Fibroblast of pulmonary artery (primary cell): ENCODE measurements around the gene LAMA5.

ENCODE experiments used
- DNase-seq: peaks from one replicate; pipeline ENCODE4 v3.0.0-alpha.2; 2010; ENCODE audit warnings: low read depth
- H3K4me3 ChIP-seq: replicated peaks from 2 replicates; pipeline ENCODE4 v1.5.1; 2011; ENCODE audit warnings: low read depth, mild to moderate bottlenecking, control low read depth, low read length, moderate library complexity
- TF ChIP-seq, protein P1 (sequence below): IDR thresholded peaks from 2 replicates; pipeline ENCODE4 v1.5.1; 2011; ENCODE audit warnings: mild to moderate bottlenecking, control low read depth, low read length, inconsistent platforms; ENCODE audit errors: missing control alignments

LAMA5 gene

DNA sequence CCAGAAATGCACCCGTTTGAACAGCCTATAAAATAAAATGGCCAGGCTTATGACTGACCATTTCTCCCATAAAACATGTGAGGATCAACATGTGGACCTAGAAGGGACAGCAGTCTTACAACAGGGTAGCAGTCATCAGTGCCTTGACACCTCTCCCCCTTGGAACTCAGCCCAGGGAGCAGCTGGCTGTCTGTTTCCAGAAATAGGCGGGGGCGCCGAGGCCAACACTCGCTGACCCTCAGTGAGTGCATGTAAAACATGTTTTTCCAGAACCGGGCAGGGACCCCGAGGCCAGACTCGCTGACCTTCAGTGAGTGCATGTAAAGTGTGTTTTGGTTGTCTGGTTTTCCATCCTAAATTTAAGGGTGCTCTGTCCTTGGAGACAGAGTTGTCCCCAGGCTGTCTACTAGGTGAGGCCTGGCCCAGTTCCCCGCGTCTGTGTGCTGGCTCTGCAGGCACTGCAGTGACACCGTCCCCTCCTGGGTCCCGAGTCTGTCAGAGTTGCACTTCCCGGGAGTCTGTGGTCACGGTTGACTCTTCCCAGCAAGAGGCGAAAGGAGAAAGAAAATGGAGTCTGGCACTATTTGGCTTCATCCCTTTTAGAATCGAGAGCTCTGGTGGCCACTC, 84.1 kb downstream of the LAMA5 start:
- TF ChIP-seq, protein P1, sequence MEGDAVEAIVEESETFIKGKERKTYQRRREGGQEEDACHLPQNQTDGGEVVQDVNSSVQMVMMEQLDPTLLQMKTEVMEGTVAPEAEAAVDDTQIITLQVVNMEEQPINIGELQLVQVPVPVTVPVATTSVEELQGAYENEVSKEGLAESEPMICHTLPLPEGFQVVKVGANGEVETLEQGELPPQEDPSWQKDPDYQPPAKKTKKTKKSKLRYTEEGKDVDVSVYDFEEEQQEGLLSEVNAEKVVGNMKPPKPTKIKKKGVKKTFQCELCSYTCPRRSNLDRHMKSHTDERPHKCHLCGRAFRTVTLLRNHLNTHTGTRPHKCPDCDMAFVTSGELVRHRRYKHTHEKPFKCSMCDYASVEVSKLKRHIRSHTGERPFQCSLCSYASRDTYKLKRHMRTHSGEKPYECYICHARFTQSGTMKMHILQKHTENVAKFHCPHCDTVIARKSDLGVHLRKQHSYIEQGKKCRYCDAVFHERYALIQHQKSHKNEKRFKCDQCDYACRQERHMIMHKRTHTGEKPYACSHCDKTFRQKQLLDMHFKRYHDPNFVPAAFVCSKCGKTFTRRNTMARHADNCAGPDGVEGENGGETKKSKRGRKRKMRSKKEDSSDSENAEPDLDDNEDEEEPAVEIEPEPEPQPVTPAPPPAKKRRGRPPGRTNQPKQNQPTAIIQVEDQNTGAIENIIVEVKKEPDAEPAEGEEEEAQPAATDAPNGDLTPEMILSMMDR = no peak
- no peak for DNase-seq
- no peak overlapping the region for H3K4me3 ChIP-seq

DNA sequence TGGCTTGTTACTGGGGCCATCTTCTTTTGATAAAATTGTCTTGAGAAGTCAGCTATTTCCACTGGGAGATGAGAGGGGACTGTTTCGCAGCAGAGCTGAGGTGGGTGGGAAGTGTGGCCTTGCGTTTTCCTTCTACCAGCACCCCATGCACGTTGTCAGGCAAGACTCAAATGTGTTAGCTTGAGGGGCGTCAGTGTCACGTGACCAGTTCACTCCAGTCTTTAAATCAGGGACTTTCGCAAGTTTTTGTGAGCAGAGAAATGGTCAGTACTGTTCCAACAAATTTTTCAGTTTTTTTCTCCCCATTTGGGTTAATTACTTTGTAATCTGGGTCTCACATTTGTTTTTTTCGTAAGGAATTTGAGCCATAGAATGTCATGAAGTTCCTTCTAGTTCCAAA, 85.0 kb downstream of the LAMA5 start:
- H3K4me3 ChIP-seq = no peak overlapping the region
- no peak for DNase-seq
- TF ChIP-seq, protein P1 = no peak

DNA sequence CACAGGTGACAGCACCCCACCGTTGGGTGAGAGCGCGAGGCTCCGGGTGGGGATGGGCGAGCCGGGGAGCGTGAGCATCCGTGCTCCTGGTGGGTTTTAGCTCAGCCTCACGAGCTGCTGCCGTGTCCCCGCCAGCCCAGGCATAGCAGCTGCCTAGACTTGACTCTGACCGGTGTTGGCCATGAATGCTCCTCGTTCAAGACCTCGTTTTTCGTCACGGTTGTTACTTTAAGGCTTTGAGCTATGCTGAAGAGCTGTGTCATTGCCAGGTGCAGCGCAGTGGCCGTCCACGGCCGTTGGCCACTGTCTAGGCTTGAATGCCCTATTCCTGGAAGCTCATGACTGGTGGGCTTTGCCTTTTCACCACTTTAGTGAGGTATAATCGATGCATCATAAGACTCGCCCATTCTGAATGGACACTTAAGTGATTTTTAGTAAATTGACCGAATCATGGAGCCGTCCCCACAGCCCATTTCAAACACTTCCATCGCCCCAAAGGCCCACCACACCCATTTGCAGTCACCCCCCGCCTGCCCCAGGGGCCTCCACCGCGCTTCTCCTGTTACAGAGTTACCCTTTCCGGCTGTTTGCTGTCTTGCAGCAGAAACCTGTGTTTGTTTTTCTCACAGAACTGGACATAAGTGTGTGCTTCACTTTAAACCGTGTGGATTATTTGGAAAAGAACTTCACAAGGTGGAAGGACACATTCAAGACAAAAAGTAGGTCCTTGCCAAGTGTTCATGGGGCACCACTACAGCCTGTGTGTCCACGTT, 85.8 kb downstream of the LAMA5 start:
- DNase-seq = no peak
- TF ChIP-seq, protein P1 = no peak
- no peak overlapping the region for H3K4me3 ChIP-seq

DNA sequence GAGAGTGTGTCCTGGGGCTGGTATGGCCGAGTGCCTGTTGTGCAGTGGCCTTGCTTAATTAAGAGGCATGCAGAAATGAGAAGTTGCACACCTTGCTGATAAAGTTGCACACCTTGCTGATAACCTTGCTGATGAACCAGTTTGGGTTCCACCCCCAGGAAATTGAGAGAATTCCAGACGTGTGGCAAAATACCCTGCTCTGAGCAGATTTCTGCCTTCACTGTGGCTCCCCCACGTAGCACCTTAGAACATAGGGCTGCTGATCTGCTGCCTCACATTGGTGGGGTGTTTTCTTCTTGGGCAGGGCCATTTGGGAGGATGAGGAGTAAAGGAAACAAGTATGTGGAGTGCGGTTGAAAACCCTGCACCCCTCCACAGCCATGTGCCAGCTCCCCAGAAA, 86.8 kb downstream of the LAMA5 start:
- H3K4me3 ChIP-seq = no peak overlapping the region
- TF ChIP-seq, protein P1 = no peak
- DNase-seq = no peak

DNA sequence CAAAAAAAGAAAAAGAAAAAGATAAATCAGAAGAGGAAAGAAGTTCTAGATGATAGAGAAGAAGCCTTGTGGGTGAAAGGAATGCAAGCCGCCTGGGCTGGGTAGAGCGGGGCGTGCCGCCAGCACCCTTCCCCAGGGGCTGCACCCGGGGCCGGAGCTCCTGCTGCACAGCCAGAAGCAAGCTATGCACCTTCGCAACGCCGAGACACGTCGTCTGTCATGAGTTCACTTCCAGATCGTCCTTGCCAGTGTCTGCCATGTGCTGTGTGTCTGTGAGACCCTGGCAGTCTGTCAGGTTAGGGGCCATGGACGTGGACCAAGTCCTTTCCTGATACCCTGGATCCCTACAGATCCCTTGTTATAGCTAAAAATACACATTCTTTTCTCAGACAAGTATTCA, 89.9 kb downstream of the LAMA5 start:
- H3K4me3 ChIP-seq = no peak overlapping the region
- no peak for DNase-seq
- TF ChIP-seq, protein P1 = no peak

DNA sequence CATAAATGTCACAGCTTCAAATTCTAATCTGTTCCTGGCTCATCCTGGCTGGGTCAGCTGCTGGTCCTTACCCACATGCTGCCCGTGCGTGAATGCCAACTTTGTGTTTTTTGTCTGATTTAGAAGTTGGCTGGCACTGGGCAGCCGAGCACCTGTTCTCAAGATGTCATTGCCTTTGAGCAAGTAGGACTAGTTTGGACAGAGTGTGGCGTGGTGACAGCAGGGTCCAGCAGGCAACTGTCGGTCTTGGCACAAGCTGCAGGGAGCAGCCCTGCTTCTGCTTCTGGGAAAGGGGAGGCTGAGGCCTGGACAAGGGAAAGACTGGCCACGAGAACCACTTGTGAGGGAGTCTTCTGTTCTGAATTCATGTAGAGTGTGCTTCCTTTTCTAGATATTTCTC, 90.7 kb downstream of the LAMA5 start:
- no peak for DNase-seq
- TF ChIP-seq, protein P1 = no peak
- H3K4me3 ChIP-seq = no peak overlapping the region

DNA sequence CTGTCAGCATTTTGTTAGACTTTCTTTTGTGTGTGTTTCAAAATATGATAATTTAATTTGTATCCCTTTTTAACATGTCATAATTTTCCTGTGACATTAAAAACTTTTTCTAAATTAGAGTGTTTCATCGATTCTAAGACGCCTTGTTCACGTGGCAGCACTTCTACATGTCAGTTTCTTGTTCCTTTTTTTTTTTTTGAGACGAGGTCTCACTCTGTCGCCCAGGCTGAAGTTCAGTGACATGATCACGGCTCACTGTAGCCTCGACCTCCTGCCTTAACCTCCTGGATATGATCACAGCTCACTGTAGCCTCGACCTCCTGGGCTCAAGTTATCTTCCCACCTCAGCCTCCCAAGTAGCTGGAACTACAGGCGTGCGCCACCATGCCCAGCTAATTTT, 91.9 kb downstream of the LAMA5 start:
- TF ChIP-seq, protein P1 = no peak
- no peak for DNase-seq
- H3K4me3 ChIP-seq = no peak overlapping the region
